GM21529 (cell line): ENCODE data around the gene GCNT2.
A peak's percentile ranks its signal among the peaks of the same experiment; 100 is the strongest.
"Not testable (repeated sequence)": the region's sequence is repeated elsewhere in the genome, so short reads cannot be mapped to it uniquely, and the experiment has no call there.

Experiments
- ATAC-seq: cut with Tn5 transposase; IDR thresholded peaks from one replicate; pipeline ENCODE4 v1.9.1; 2021; ENCODE audit not compliant: unreplicated experiment

Gene GCNT2

DNA sequence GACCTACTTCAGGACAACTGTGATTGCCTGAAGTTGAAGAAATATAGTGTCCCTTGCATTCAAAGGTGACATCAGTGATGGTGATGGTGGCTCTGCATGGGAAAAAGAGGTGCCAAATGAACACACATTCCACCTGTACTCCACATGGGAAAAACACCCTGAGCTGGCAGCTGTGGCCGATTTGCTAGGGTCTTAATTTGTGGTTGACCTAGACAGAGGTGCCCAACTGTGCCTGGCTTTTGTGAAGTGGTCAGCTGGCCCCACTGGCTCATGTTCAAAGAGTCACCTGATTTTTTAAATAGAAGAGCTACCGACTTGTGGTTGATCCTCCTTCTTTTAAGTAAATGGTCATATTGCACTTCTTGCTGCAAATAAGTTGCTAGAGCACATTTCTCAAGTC is 7.6 kb upstream of the GCNT2 start:
- ATAC-seq: no peak

DNA sequence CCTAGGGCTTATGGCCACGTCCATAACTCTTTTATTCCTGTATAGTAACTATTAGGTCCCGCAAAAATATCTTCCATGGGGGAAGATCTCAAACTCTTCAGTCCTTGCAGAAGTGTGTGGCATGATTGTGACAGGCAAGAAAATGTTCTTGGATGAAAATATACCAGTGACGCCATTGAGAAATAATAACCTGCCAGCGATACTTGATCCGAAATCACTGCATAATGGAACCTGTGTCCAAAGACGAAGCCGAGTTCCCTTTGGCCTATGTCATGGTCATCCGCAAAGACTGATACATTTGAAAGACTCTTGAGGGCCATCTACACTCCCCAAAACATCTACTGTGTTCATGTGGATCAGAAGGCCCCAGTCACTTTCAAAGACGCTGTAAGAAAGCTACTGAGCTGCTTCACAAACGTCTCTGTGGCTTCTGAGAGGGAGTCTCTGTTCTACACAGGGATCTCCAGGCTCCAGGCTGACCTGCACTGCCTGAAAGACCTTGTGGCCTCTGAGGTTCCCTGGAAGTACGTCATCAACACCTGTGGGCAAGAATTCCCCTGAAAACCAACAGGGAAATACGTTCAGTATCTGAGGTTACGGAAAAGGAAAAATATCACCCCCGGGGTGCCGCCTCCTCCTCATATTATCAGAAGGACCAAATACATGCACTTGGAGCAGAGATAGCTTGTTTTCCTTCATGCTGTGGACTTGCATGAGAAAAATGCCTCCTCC is 6.9 kb upstream of the GCNT2 start:
- no peak for ATAC-seq

DNA sequence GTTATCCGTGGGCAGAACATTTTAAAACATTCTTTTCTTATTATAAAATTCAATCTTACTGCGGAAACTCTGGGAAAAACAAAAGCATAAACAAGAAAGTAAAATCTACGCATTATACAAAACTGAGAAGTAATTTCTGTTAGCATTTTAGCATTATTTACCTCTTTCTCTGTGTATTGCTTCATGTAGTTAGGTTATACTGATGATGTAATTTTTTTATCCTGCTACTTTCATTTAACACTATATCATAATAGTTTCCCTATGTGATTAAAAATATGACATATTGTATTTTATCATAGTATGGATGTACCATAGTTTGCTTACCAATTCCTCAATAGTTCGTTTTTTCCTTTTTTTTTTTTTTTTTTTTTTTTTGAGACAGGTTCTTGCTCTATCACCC is 4.2 kb upstream of the GCNT2 start:
- no peak for ATAC-seq

DNA sequence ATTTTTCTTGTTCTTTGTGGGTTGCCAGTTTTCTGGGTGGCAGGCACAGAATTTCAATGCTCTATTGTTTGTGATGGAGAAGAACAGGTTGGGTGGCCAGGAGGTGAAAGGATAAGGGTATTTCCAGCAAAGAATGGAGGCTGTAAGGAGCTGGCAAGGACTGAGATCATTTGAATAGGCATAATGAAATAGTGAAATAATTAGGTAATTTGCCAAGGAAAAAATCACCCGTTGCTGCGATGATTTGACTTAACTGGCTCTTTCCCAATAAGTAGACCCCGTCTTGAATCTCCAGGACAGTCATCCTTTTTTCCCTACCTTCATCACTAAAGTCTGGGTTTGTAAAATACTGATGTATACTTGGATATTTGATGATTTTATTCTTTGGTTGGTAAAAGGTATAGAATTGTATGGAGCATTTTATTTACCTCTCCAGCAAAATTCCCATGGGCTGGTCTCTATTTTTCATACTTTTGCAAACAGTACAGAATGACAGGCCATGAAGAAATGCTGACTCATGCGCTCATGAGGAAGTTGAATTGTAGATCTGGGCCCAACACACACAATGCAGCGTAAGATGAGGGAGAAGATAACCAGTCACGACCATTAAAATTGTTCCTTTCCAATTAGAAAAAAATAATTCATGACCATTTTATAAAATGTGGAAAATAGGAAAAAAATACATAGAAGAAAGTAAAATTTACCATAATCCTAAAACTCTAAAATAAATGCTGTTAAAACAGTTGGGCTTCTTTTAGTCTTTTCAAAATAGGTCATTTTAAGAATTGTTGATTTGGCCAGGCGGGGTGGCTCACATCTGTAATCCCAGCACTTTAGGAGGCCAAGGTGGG is 2.4 kb upstream of the GCNT2 start:
- no peak for ATAC-seq

DNA sequence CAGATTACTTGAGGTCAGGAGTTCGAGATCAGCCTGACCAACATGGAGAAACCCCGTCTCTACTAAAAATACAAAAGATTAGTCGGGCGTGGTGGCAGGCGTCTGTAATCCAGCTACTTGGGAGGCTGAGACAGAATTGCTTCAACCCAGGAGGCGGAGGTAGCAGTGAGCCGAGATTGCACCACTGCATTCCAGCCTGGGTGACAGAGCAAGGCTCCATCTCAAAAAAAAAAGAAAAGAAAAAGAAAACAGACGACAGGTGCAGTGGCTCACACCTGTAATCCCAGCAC is 1.8 kb upstream of the GCNT2 start:
- ATAC-seq: not testable (repeated sequence)

- ATAC-seq: peak; percentile 19
These were observed 683 bp upstream of the GCNT2 start for GRCh38 chr6:10520468-10520867.

- ATAC-seq: no peak
These were observed 1.9 kb downstream of the GCNT2 start for GRCh38 chr6:10522929-10523573.

DNA sequence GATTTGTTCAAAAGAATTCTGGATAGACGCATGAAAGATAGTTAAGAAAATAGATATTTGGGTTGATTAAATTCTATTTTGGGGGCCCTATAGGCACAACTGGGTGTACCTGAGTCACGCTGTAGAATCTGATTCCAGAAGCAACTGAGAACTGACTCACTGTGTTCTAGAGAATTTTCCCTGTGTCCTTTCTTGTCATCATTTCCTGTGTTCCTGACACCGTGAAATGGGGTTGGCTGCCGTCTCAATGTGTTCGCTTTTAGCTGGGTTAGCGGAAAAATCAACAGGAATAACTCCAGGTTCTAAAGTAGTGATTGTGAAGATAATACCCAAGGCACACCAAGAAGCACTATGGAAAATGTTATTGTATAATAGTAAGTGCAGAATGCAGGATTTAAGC is 5.0 kb downstream of the GCNT2 start:
- ATAC-seq: no peak

DNA sequence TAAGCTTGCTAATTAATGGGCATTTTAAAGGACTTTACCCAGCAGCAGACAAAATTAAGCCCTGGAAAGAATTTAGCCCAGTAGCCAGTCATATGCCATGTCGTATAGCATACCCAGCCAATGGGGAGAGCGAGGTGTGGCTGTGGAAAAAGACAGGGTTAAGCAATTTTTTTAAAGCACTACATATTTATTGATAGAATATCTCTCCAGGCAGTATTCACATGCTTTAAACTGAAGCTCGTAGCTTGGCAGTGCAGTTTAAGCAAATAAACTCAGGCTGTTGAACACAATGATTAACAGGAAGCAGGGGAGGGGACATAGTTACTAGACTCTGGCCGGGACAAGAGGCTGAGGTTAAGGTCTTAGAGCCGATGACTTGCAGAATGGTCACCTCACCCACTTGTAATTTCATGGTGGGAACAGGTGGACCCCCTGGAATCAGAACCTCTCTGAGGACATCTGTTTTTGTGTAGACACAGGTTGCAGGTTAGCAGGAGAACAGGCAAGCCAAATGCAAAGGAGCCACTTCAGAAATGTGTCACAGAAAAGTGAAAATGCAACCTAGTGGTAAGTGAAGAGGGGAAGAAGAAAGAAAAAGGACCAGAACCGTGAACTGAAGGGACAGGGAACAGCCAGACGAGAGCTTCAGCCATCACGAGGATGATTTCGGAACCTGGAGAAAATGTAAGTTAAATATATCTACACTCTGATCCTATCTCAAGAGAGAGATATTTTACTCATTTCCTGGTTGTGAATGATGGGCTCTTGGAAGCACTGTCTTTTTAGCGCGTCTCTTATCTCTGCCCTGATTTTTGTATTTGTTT is 7.2 kb downstream of the GCNT2 start:
- ATAC-seq: peak; percentile 51

- ATAC-seq: no peak
These were observed 8.2 kb downstream of the GCNT2 start for GRCh38 chr6:10529231-10529801.

DNA sequence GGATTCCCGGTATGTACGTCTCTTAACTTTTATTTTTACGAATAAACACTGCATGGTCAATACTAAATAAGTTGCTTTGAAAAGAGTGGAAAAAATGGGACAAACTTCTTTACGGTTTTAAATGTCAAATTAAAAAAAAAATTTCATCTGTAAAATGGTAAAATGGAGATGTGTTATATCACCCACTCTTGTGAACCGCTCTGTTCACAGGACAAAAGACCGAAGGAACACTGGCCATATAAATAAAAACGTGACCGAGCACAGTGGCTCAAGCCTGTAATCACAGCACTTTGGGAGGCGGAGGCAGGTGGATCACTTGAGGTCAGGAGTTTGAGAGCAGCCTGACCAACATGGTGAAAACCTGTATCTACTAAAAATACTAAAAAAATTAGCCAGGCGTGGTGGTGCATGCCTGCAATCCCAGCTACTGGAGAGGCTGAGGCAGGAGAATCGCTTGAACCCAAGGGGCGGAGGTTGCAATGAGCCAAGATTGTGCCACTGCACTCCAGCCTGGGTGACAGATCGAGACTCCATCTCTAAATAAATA is 8.8 kb downstream of the GCNT2 start:
- not testable (repeated sequence) for ATAC-seq

DNA sequence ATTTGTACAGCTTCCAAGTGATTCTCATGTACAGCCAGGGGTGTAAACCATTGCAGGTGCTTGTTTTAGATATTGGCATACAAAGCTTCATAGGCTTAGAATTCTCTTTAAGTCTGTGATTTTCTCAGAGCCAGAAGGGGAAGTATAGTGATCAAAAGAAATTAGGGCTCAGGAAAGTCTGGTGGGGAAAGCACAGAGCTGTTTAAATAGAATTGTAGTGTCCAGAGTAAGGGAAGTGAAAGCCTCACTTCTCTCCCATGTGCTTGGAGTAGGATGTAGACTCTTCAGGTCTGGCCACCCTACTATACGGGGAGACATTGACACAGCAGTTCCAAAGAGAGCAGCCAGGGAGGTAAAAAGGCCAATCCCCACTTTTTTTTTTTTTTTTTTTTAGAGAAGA is 10.4 kb downstream of the GCNT2 start:
- ATAC-seq: no peak

DNA sequence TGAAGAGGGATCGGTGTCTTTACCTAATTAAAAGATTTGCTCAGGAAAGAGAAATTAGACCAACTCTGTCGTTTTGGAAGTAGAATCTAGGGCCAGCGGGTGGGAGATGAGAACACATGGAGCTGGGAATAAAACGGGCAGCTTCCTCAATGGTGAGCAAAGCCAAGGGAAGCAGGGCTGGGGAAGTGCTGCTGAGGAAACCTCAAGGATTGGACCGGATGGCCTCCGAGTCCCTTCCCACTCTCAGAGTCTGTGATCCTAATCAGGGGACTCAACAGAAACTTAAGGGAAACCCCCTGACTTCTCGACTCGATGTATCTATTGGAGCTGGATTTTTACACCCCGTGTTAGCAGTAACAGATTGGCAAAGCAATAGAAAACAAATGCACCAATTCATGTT is 10.8 kb downstream of the GCNT2 start:
- ATAC-seq: no peak

DNA sequence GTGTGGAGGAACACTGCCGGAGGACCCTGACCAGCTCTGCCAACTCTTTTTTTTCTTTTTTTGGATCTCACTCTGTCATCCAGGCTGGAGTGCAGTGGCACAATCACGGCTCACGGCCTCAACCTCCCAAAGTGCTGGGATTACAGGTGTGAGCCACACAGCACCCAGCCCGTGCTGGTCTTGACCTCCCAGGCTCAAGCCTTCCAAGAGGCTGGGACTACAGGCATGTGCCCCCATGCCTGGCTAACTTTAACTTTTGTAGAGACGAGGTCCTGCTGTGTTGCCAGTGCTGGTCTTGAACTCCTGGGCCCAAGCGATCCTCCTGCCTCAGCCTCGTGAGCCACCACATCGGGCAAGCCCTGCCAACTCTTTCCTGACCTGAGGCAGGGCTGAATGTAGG is 11.2 kb downstream of the GCNT2 start:
- no peak for ATAC-seq

GRCh38 chr6:10534419-10534762 is 13.2 kb downstream of the GCNT2 start:
- ATAC-seq: peak; percentile 18

GRCh38 chr6:10535193-10535592 is 14.0 kb downstream of the GCNT2 start:
- ATAC-seq: no peak

- no peak for ATAC-seq
These were observed 16.6 kb downstream of the GCNT2 start for GRCh38 chr6:10537726-10538125.

- ATAC-seq: peak; percentile 30
These were observed 19.1 kb downstream of the GCNT2 start for GRCh38 chr6:10540073-10540746.

DNA sequence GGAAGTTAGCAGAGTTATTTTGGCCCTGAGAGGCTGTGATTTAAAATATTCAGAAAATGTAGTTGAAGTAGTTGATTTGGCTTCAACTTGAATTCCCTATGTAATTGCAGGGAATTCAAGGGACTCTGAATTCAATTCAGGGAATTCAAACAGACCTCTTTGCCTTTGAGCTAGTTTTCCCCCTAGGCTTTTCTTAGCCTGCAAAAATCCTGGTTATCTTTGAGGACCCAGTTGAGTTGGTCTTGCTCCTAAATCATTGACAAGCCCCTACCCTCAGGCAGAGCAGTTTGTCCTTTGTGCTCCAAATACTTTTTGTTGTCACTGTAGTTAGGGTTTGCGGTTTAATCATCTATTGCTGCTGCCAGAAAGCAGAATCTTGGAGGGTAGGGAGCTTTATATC is 20.4 kb downstream of the GCNT2 start:
- ATAC-seq: no peak

DNA sequence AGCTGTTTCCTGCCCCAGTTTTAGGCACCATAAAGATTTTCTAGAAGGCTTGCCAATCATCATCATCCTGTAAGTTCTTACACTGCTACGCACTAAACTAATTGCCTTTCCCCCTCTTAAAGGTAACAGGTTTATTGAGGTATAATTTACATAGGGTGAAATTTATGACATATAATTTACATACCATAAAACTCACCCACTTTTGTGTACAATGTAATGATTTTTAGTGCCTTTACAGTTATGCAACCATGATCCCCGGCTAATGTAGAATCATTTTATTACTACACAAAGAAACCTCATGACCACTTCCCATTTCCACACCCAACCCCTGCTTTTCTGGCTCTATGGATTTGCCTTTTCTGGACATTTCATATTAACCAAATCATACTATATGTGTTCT is 21.1 kb downstream of the GCNT2 start:
- ATAC-seq: no peak
